GM18502 (cell line): ENCODE measurements around the gene GNAI3.
A peak's percentile ranks its signal among the peaks of the same experiment; 100 is the strongest.

Source experiments
- ATAC-seq: cut with Tn5 transposase; IDR thresholded peaks from one replicate; pipeline ENCODE4 v1.9.1; 2021; ENCODE audit warnings: mild to moderate bottlenecking; ENCODE audit not compliant: unreplicated experiment, poor library complexity

The GNAI3 gene

GRCh38 chr1:109589177-109589576, 40.8 kb downstream of the GNAI3 start:
- ATAC-seq = no peak

- no peak for ATAC-seq
These were observed 41.3 kb downstream of the GNAI3 start for GRCh38 chr1:109589679-109590078.

- no peak for ATAC-seq
These were observed 44.5 kb downstream of the GNAI3 start for GRCh38 chr1:109592916-109593315.

- ATAC-seq = no peak
These were observed 47.1 kb downstream of the GNAI3 start for GRCh38 chr1:109595531-109595930.

- ATAC-seq = no peak
These were observed 49.7 kb downstream of the GNAI3 start for GRCh38 chr1:109598156-109598555.

- ATAC-seq = no peak
These were observed 50.2 kb downstream of the GNAI3 start for GRCh38 chr1:109598655-109599054.

GRCh38 chr1:109603229-109603628, 54.8 kb downstream of the GNAI3 start:
- no peak for ATAC-seq

GRCh38 chr1:109605381-109605780, 57.0 kb downstream of the GNAI3 start:
- no peak for ATAC-seq

- no peak for ATAC-seq
These were observed 61.5 kb downstream of the GNAI3 start for GRCh38 chr1:109609881-109610280.

DNA sequence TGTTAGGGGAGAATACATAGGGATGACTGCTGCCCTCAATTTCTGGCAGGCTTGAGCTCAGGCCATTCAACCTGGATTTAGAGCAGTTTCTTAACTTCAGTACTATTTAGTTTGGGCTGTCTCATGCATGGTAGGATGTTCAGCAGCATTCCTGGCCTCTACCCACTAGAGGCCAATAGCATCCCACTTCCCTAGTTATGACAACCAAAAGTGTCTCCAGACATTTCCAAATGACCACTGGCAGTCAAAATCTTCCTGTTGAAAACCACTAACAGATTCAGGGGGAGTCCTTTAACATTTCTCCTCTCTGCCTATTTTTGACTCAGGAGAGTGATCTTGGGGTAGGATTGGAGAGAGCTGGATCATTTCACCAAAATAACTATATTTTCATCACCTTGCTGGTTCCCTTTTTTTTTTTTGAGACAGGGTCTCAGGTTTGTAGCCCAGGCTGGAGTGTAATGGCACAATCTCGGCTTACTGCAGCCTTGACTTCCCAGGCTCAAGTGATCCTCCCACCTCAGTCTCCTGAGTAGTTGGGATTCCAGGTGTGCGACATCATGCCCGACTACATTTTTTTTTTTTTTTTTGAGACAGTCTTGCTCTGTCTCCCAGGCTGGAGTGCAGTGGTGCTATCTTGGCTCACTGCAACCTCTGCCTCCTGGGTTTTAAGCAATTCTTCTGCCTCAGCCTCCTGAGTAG, 62.3 kb downstream of the GNAI3 start:
- ATAC-seq = no peak

DNA sequence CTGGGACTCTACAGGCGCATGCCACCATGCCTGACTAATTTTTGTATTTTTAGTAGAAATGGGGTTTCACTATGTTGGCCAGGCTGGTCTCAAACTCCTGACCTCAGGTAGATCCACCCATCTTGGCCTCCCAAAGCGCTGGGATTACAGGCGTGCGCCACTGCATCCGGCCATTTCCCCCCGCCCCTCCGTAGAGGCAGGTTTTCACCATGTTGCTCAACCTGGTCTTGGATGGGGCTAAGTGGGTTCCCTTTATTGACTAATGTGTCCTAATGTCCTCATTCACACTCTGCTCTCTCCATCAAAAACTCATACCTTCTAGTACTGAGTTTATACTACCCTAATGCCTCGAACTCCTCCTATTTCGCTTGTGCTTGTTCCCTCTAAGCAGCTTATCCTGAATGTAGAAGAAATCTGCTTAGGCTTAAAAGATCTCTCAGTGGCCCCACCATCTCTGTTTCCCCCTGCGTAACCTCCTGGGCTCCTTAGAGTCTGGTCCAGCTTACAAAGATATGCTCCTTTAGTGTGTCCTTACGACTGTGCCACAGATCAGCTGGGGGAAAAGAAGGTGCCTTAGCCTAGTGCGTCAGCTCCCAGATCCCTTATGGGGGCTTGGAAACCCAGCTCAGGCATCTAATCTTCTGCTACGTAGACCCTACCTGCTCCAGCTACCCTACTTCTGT, 63.0 kb downstream of the GNAI3 start:
- no peak for ATAC-seq

- no peak for ATAC-seq
These were observed 65.1 kb downstream of the GNAI3 start for GRCh38 chr1:109613361-109614147.

DNA sequence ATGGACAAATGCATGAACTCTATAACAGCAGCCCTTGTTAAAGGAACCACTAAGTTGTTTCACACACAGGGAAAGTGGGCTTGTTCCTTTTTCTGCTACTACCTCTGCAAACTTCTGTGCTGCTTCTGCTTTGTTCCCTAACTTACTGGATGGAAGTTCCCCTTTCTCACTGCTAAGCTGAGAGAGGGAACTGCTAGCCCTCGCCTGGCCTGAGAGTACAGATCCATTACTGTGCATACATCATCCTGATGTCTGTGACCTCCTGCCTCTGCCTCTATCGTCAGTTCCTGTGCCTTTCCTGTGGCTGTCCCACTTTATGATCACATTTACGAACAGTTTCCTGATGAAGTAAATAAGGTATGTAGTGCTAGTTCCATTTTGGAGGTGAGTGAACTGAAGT, 67.5 kb downstream of the GNAI3 start:
- no peak for ATAC-seq

GRCh38 chr1:109616391-109616790, 68.0 kb downstream of the GNAI3 start:
- no peak for ATAC-seq

GRCh38 chr1:109617291-109617801, 68.9 kb downstream of the GNAI3 start:
- no peak for ATAC-seq

DNA sequence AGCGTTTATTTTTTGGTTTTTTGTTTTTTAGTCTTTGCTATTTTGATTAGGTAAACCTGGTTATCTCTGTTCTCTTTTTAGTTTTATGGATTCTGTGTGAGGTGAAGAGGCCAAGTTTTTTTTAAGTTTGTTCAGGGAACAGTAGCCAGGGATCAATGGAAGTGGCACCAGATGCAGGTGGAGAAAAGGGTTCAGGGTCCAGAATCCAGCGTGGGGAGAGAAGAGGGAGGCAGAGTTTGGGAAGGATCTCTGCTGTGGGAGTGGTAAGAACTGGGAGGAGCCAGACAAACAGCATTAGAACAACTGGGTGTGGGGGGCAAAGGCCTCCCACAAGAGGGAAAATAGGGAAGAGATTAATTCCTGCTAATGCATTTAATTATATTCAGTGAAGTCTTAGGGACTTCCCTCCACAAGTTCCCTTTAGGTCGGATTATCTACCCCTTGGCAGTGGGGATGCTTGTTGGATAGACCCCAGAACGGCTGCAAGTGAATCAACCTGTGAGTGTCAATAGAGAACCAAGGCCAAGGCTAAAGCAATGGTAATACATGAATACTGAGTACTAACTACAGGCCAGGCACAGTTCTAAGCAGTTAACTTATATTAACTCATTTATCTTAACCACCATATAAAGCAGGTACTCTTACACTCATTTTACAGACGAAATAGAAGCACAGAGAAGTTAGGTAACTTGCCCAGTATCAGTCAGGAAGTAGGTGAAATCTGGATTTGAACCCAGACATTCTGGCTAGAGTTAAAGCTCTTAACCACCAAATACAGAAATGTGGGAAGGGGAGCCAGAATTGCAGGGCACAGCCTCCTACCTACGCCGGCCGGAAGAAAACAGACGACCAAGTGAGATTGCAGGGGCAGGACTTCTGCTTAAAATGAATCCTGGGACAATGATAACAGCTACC, 70.5 kb downstream of the GNAI3 start:
- ATAC-seq = no peak

DNA sequence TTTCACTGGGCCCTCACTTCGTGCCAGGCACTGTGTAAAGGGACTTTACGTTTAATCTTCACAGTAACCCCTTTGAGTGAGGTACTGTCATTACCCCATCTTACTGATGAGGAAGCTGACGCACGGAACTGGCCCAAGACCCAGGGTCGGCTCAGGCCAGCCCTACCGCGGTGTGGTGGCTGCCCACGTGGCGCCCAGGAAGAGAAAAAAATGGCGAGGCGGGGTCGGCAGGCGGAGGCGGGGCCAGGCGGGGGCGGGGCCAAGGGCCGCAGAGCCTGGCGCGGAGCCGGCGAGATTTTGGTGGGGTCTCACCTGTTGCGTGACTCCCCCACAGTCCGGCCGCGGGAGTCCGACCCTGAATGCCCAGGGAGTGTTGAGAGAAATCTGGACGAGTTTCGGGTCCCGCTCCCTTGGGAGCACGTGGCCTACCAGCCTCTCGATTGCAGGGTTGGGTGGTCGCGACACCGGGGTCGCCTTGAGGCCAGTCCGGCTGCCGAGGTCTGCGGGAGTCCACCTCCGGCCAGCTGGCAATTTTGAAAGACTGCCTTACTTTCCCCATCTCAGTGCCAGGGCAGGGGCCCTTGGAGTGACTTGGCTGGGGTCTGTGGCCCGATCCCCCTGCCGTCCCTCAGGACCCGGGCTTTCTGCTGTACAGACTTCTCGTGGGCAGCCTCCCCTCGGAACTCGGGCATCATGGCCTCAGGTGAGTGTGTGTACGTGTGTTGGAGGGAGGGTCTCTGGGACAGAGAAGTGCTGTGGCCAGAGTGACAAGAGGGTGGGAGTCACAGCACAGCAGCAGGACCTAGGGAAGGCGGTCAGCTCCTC, 71.4 kb downstream of the GNAI3 start, which contains the start of the genes AMPD2 and GNAT2:
AMPD2 (plus strand) TSS at position 262 of the 825 bp plus-strand sequence. CDS start 1,339 bp downstream, outside the sequence.
GNAT2 (minus strand) TSS at position 41 of the 825 bp plus-strand sequence. CDS start 6,746 bp downstream, outside the sequence.
- peak; percentile 51 for ATAC-seq

GRCh38 chr1:109620401-109620791, 72.0 kb downstream of the GNAI3 start:
- ATAC-seq = peak; percentile 2

DNA sequence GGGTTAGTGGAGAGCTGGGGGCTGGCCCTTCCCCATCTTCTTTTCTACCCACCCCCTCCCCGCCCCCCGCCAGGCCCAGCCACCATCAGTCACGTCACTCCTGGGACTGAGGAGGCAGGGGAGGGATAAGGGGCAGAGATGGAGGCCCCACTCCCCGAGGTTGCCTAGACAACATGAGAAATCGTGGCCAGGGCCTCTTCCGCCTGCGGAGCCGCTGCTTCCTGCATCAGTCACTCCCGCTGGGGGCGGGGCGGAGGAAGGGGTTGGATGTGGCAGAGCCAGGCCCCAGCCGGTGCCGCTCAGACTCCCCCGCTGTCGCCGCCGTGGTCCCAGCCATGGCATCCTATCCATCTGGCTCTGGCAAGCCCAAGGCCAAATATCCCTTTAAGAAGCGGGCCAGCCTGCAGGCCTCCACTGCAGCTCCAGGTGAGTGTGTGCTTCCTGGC, 72.4 kb downstream of the GNAI3 start:
- peak; percentile 81 for ATAC-seq
